HepG2 (cell line): ENCODE data around the gene CTSV. TPM values are rescaled to one million over a fixed set of nuclear protein-coding genes. Genes with fewer than 3 reads are reported as not detected.

ENCODE experiments used
- FOSL2 ChIP-seq: sonication (generic); formaldehyde crosslinking; IDR thresholded peaks from 2 replicates; pipeline ENCODE4 v1.4.0; 2020; ENCODE audit warnings: missing genetic modification reagents
- REL ChIP-seq: sonication (generic); formaldehyde crosslinking; conservative IDR thresholded peaks from 2 replicates; pipeline ENCODE4 v1.8.0; 2022; ENCODE audit warnings: mild to moderate bottlenecking, missing genetic modification reagents, moderate library complexity
- SIX4 ChIP-seq: sonication (generic); formaldehyde crosslinking; IDR thresholded peaks from 2 replicates; pipeline ENCODE4 v1.4.0; 2020; ENCODE audit warnings: missing genetic modification reagents
- ZBTB43 ChIP-seq: sonication (generic); formaldehyde crosslinking; conservative IDR thresholded peaks from 2 replicates; pipeline ENCODE4 v1.4.0; 2020; ENCODE audit warnings: missing genetic modification reagents
- ZC3H4 ChIP-seq: sonication (generic); formaldehyde crosslinking; IDR thresholded peaks from 2 replicates; pipeline ENCODE4 v1.4.0; 2020; ENCODE audit warnings: missing genetic modification reagents, borderline replicate concordance
- ZNF138 ChIP-seq: sonication (generic); formaldehyde crosslinking; IDR thresholded peaks from 2 replicates; pipeline ENCODE4 v1.5.0; 2020; ENCODE audit warnings: mild to moderate bottlenecking, low read depth, missing genetic modification reagents
- ZNF282 ChIP-seq: fragments of 450-650 bp; IDR thresholded peaks from 2 replicates; pipeline ENCODE4 v1.6.1; 2018; ENCODE audit not compliant: partially characterized antibody
- ZNF350 ChIP-seq: sonication (generic); formaldehyde crosslinking; IDR thresholded peaks from 2 replicates; pipeline ENCODE4 v1.4.0; 2020; ENCODE audit warnings: mild to moderate bottlenecking, low read depth, missing genetic modification reagents, borderline replicate concordance
- ZNF567 ChIP-seq: sonication (generic); formaldehyde crosslinking; IDR thresholded peaks from 2 replicates; pipeline ENCODE4 v1.8.1; 2023; ENCODE audit warnings: mild to moderate bottlenecking, missing genetic modification reagents, borderline replicate concordance
- ZNF670 ChIP-seq: sonication (generic); formaldehyde crosslinking; IDR thresholded peaks from 2 replicates; pipeline ENCODE4 v1.8.0; 2022; ENCODE audit warnings: mild to moderate bottlenecking, missing genetic modification reagents, borderline replicate concordance
- ZNF737 ChIP-seq: sonication (generic); formaldehyde crosslinking; IDR thresholded peaks from 2 replicates; pipeline ENCODE4 v1.5.0; 2020; ENCODE audit warnings: missing genetic modification reagents, mild to moderate bottlenecking, borderline replicate concordance
- ZSCAN31 ChIP-seq: sonication (generic); formaldehyde crosslinking; IDR thresholded peaks from 2 replicates; pipeline ENCODE4 v1.5.0; 2020; ENCODE audit warnings: low read depth, mild to moderate bottlenecking, missing genetic modification reagents
- polyA plus RNA-seq, 8 experiments: library from polyadenylated mRNA; depleted of rRNA in 3 of 8; stranded (reverse) in 7 of 8; unstranded in 1 of 8; fragments of >200 nt; fragmentation: Illumina TruSeq in 4 of 8; extraction: Trizol in 4 of 8; gene quantifications; 2 replicates each; pipeline versions ENCODE4 v1.2.1 to v1.2.3, GENCODE V29; 2011 to 2016; ENCODE audit warnings: low read depth in 4 of 8, missing spikeins in 1 of 8, mixed read lengths in 1 of 8; ENCODE audit not compliant: insufficient read depth in 1 of 8
- total RNA-seq, 5 experiments: library from RNA; depleted of rRNA; stranded (reverse); fragments of >200 nt; fragmentation: Illumina TruSeq; extraction: Trizol; gene quantifications; 2 replicates each; pipeline ENCODE4 v1.2.3, GENCODE V29; 2016; ENCODE audit warnings: low read depth in 1 of 5
- TF ChIP-seq, protein P1 (sequence below): sonication (generic); formaldehyde crosslinking; IDR thresholded peaks from 2 replicates; pipeline ENCODE4 v1.4.0; 2020; ENCODE audit warnings: mild to moderate bottlenecking, missing genetic modification reagents
- TF ChIP-seq, protein P2 (sequence below): IDR thresholded peaks from 2 replicates; pipeline ENCODE4 v1.6.1; 2016; ENCODE audit warnings: low read depth, control low read depth
- TF ChIP-seq, protein P3 (sequence below): sonication (generic); formaldehyde crosslinking; IDR thresholded peaks from 2 replicates; pipeline ENCODE4 v1.5.0; 2020; ENCODE audit warnings: mild to moderate bottlenecking, missing genetic modification reagents

The CTSV gene
- total and polyA plus RNA-seq, 2 of the 13 experiments (the other 11 are each of a cell fraction or from before 2014, with no cell fraction given), result 10.6 to 12.6 TPM

GRCh38 chr9:97075289-97075985, 36.5 kb upstream of the CTSV start (continued):
- no peak for TF ChIP-seq ZNF670 (CRISPR knock-in tag)
- TF ChIP-seq, protein P1, sequence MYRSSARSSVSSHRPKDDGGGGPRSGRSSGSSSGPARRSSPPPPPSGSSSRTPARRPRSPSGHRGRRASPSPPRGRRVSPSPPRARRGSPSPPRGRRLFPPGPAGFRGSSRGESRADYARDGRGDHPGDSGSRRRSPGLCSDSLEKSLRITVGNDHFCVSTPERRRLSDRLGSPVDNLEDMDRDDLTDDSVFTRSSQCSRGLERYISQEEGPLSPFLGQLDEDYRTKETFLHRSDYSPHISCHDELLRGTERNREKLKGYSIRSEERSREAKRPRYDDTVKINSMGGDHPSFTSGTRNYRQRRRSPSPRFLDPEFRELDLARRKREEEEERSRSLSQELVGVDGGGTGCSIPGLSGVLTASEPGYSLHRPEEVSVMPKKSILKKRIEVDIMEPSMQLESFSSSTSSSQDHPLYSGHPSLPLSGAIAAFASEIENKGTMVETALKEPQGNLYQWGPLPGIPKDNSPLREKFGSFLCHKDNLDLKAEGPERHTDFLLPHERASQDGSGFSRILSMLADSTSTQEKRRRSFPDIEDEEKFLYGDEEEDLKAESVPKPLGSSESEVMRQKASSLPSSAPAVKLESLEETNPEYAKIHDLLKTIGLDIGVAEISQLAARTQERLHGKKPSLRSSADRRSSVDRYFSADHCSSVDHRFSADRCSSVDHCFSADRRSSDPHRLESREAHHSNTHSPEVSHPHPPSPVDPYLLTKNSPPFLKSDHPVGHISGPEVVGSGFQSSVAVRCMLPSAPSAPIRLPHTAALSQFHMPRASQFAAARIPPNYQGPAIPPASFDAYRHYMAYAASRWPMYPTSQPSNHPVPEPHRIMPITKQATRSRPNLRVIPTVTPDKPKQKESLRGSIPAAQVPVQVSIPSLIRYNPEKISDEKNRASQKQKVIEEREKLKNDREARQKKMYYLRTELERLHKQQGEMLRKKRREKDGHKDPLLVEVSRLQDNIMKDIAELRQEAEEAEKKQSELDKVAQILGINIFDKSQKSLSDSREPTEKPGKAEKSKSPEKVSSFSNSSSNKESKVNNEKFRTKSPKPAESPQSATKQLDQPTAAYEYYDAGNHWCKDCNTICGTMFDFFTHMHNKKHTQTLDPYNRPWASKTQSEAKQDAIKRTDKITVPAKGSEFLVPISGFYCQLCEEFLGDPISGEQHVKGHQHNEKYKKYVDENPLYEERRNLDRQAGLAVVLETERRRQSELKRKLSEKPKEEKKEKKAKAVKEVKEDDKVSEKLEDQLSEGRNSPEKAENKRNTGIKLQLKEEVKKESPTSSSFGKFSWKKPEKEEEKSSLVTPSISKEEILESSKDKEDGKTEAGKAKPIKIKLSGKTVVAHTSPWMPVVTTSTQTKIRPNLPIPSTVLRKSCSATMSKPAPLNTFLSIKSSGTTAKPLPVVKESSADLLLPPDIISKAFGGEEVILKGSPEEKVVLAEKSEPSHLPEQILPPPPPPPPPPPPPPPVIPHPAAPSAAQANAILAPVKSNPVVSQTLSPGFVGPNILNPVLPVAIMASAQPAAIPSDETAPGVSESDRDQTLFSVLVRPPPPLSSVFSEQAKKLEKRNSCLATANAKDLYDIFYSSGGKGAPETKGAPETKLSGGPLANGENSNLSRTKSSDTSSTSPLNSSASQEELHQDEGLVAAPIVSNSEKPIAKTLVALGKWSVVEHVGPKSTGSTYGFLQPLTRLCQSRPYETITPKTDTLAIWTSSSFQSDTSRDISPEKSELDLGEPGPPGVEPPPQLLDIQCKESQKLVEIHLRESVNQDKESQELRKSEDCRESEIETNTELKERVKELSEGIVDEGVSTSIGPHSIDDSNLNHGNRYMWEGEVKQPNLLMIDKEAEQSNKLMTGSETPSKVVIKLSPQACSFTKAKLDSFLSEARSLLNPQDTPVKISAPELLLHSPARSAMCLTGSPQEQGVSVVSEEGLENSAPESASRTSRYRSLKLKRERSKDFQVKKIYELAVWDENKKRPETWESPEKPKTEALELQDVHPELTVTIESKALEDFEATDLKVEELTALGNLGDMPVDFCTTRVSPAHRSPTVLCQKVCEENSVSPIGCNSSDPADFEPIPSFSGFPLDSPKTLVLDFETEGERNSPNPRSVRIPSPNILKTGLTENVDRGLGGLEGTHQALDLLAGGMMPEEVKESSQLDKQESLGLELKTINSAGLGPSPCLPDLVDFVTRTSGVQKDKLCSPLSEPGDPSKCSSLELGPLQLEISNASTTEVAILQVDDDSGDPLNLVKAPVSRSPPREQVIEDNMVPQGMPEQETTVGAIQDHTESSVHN (CRISPR knock-in tag), result no peak
- TF ChIP-seq, protein P2, sequence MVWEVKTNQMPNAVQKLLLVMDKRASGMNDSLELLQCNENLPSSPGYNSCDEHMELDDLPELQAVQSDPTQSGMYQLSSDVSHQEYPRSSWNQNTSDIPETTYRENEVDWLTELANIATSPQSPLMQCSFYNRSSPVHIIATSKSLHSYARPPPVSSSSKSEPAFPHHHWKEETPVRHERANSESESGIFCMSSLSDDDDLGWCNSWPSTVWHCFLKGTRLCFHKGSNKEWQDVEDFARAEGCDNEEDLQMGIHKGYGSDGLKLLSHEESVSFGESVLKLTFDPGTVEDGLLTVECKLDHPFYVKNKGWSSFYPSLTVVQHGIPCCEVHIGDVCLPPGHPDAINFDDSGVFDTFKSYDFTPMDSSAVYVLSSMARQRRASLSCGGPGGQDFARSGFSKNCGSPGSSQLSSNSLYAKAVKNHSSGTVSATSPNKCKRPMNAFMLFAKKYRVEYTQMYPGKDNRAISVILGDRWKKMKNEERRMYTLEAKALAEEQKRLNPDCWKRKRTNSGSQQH (CRISPR knock-in tag), result no peak
- TF ChIP-seq, protein P3, sequence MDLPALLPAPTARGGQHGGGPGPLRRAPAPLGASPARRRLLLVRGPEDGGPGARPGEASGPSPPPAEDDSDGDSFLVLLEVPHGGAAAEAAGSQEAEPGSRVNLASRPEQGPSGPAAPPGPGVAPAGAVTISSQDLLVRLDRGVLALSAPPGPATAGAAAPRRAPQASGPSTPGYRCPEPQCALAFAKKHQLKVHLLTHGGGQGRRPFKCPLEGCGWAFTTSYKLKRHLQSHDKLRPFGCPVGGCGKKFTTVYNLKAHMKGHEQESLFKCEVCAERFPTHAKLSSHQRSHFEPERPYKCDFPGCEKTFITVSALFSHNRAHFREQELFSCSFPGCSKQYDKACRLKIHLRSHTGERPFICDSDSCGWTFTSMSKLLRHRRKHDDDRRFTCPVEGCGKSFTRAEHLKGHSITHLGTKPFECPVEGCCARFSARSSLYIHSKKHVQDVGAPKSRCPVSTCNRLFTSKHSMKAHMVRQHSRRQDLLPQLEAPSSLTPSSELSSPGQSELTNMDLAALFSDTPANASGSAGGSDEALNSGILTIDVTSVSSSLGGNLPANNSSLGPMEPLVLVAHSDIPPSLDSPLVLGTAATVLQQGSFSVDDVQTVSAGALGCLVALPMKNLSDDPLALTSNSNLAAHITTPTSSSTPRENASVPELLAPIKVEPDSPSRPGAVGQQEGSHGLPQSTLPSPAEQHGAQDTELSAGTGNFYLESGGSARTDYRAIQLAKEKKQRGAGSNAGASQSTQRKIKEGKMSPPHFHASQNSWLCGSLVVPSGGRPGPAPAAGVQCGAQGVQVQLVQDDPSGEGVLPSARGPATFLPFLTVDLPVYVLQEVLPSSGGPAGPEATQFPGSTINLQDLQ (CRISPR knock-in tag), result no peak
- TF ChIP-seq REL (CRISPR knock-in tag), result no peak
- no peak for TF ChIP-seq SIX4
- no peak for TF ChIP-seq FOSL2 (CRISPR knock-in tag)
- no peak for TF ChIP-seq ZNF138 (CRISPR knock-in tag)
- TF ChIP-seq ZBTB43 (CRISPR knock-in tag), result no peak
- TF ChIP-seq ZNF350, result no peak
- no peak for TF ChIP-seq ZNF567
- TF ChIP-seq ZNF282, result no peak
- no peak for TF ChIP-seq ZC3H4 (CRISPR knock-in tag)
- TF ChIP-seq ZSCAN31 (CRISPR knock-in tag), result no peak
- no peak for TF ChIP-seq ZNF737 (CRISPR knock-in tag)
